H1 (cell line): ENCODE measurements around the gene SGCE. TPM values are rescaled to one million over a fixed set of nuclear protein-coding genes. Genes with fewer than 3 reads are reported as not detected.

Experiments used
- CTCF ChIA-PET: fragments of 300-600 bp; sonication (Branson Sonifier 250); formaldehyde crosslinking; loops from one replicate; lab custom pipeline; 2021; ENCODE audit not compliant: partially characterized antibody; lab: Charles Lee
- POLR2A ChIA-PET: fragments of 300-600 bp; sonication (Branson Sonifier 250); formaldehyde crosslinking; loops from one replicate; lab custom pipeline; 2021; ENCODE audit warnings: inconsistent platforms; ENCODE audit not compliant: partially characterized antibody; lab: Charles Lee
- DNase-seq, 2 experiments: peaks; one replicate each; pipeline versions ENCODE4 v3.0.0 to v3.0.0-alpha.2; 2010 to 2022; ENCODE audit warnings: low spot score in 2 of 2, low read depth in 1 of 2, mixed read lengths in 1 of 2
- FAIRE-seq: peaks from 2 replicates; lab custom pipeline; 2011; peaks lifted over from hg19 to GRCh38; lab: Jason Lieb, UNC
- H2AFZ ChIP-seq: 2 replicates; pipeline ENCODE4 v1.8.1; 2012; ENCODE audit warnings: low read length, inconsistent platforms
- H2AK5ac ChIP-seq: 2 replicates; pipeline ENCODE4 v1.6.1; 2013; ENCODE audit warnings: low read depth, low read length
- H2BK120ac ChIP-seq: replicated peaks from 2 replicates; pipeline ENCODE3; 2013; ENCODE audit warnings: low read depth, low read length, inconsistent platforms
- H2BK12ac ChIP-seq: 2 replicates; pipeline ENCODE4 v1.6.1; 2013; ENCODE audit warnings: low read depth, low read length
- H2BK15ac ChIP-seq: 2 replicates; pipeline ENCODE4 v1.6.1; 2013; ENCODE audit warnings: low read length
- H2BK20ac ChIP-seq: 2 replicates; pipeline ENCODE4 v1.6.1; 2013; ENCODE audit warnings: low read length
- H2BK5ac ChIP-seq: 2 replicates; pipeline ENCODE4 v1.6.1; 2013; ENCODE audit warnings: low read depth, low read length
- H3K14ac ChIP-seq: 2 replicates; pipeline ENCODE4 v1.6.1; 2013; ENCODE audit warnings: inconsistent platforms; ENCODE audit not compliant: insufficient read length
- H3K18ac ChIP-seq: 2 replicates; pipeline ENCODE4 v1.6.1; 2013; ENCODE audit warnings: low read length; ENCODE audit errors: extremely low read depth
- H3K23ac ChIP-seq: 2 replicates; pipeline ENCODE4 v1.6.1; 2013; ENCODE audit warnings: inconsistent platforms; ENCODE audit not compliant: insufficient read length
- H3K23me2 ChIP-seq: 2 replicates; pipeline ENCODE4 v1.6.1; 2013; ENCODE audit warnings: low read depth, low read length
- H3K27ac ChIP-seq: 2 replicates; pipeline ENCODE4 v1.6.1; 2011; ENCODE audit warnings: low read depth, low read length, inconsistent platforms
- H3K27me3 ChIP-seq, 4 experiments: replicated peaks in 1 of 4; 1 replicate in 1 of 4; 2 replicates in 3 of 4; pipeline versions ENCODE4 v1.6.1 to v1.8.1; 2011 to 2013; ENCODE audit warnings: low read length in 3 of 4, mild to moderate bottlenecking in 3 of 4, inconsistent platforms in 2 of 4, mixed read lengths in 2 of 4, moderate library complexity in 1 of 4; ENCODE audit not compliant: control insufficient read depth in 3 of 4, insufficient read depth in 3 of 4; ENCODE audit errors: extremely low read depth in 1 of 4
- H3K36me3 ChIP-seq, 4 experiments: 2 replicates each; pipeline versions ENCODE4 v1.6.1 to v1.8.1; 2011 to 2013; ENCODE audit warnings: mild to moderate bottlenecking in 4 of 4, low read length in 3 of 4, moderate library complexity in 2 of 4, control low read depth in 1 of 4, inconsistent platforms in 1 of 4; ENCODE audit not compliant: insufficient read depth in 4 of 4, control insufficient read depth in 2 of 4
- H3K4ac ChIP-seq: replicated peaks from 2 replicates; pipeline ENCODE3; 2013; ENCODE audit warnings: low read length, low read depth, mixed read lengths, inconsistent platforms; ENCODE audit not compliant: insufficient read length
- H3K4me1 ChIP-seq, 4 experiments: replicated peaks in 1 of 4; 1 replicate in 1 of 4; 2 replicates in 3 of 4; pipeline versions ENCODE4 v1.6.1 to v1.8.1; 2011 to 2013; ENCODE audit warnings: low read length in 3 of 4, inconsistent platforms in 2 of 4, mixed read lengths in 1 of 4; ENCODE audit not compliant: insufficient read depth in 4 of 4, control insufficient read depth in 3 of 4
- H3K4me2 ChIP-seq, 2 experiments: 2 replicates each; pipeline versions ENCODE4 v1.6.1 to v1.8.1; 2011 to 2013; ENCODE audit warnings: low read depth in 2 of 2, low read length in 2 of 2, control low read depth in 1 of 2, inconsistent platforms in 1 of 2, mild to moderate bottlenecking in 1 of 2; ENCODE audit not compliant: insufficient read depth in 1 of 2
- H3K4me3 ChIP-seq, 4 experiments: fragments of 200-600, 300-600 bp in 1 of 4; sonication (generic), shearing (Covaris generic), sonication (Bioruptor Twin) in 1 of 4; 2 replicates each; pipeline versions ENCODE4 v1.5.1 to v1.8.1; 2011 to 2016; ENCODE audit warnings: low read length in 4 of 4, low read depth in 3 of 4, control low read depth in 2 of 4, inconsistent platforms in 2 of 4, mild to moderate bottlenecking in 2 of 4, mixed read lengths in 1 of 4, moderate library complexity in 1 of 4; ENCODE audit not compliant: insufficient read depth in 2 of 4; ENCODE audit errors: extremely low read depth in 1 of 4
- H3K56ac ChIP-seq: replicated peaks from 2 replicates; pipeline ENCODE3; 2013; ENCODE audit warnings: low read depth, mild to moderate bottlenecking, mixed read lengths, low read length, inconsistent platforms; ENCODE audit not compliant: insufficient read length
- H3K79me1 ChIP-seq: 2 replicates; pipeline ENCODE4 v1.6.1; 2013; ENCODE audit warnings: low read depth, low read length, control low read depth
- H3K79me2 ChIP-seq, 2 experiments: 2 replicates each; pipeline versions ENCODE4 v1.6.1 to v1.8.1; 2012 to 2013; ENCODE audit warnings: low read length in 2 of 2, mild to moderate bottlenecking in 2 of 2, inconsistent platforms in 1 of 2; ENCODE audit not compliant: insufficient read depth in 2 of 2, control insufficient read depth in 1 of 2
- H3K9ac ChIP-seq, 4 experiments: replicated peaks in 1 of 4; 1 replicate in 1 of 4; 2 replicates in 3 of 4; pipeline versions ENCODE4 v1.6.1 to v1.8.1; 2011 to 2013; ENCODE audit warnings: low read depth in 3 of 4, low read length in 3 of 4, control low read depth in 2 of 4, mild to moderate bottlenecking in 2 of 4, moderate library complexity in 2 of 4, inconsistent platforms in 1 of 4; ENCODE audit errors: extremely low read depth in 1 of 4
- H3K9me3 ChIP-seq, 2 experiments: 2 replicates each; pipeline versions ENCODE4 v1.6.1 to v1.8.1; 2012 to 2013; ENCODE audit warnings: mild to moderate bottlenecking in 2 of 2, moderate library complexity in 2 of 2, control low read depth in 1 of 2, inconsistent platforms in 1 of 2, low read depth in 1 of 2, low read length in 1 of 2, mixed read lengths in 1 of 2; ENCODE audit not compliant: insufficient read depth in 2 of 2
- H4K20me1 ChIP-seq, 2 experiments: replicated peaks in 1 of 2; 2 replicates each; pipeline versions ENCODE3 to v1.8.1; 2011 to 2013; ENCODE audit warnings: inconsistent platforms in 2 of 2, low read length in 2 of 2, mild to moderate bottlenecking in 1 of 2; ENCODE audit not compliant: insufficient read depth in 2 of 2, control insufficient read depth in 1 of 2
- H4K5ac ChIP-seq: 2 replicates; pipeline ENCODE4 v1.6.1; 2013; ENCODE audit warnings: low read length, low read depth, mixed read lengths, inconsistent platforms; ENCODE audit not compliant: insufficient read length
- H4K8ac ChIP-seq: 2 replicates; pipeline ENCODE4 v1.8.0; 2013; ENCODE audit warnings: mild to moderate bottlenecking, moderate library complexity, low read length, inconsistent platforms; ENCODE audit not compliant: insufficient read depth; ENCODE audit errors: extremely low read depth
- H4K91ac ChIP-seq: replicated peaks from 2 replicates; pipeline ENCODE3; 2013; ENCODE audit warnings: low read length, mixed read lengths, inconsistent platforms; ENCODE audit not compliant: insufficient read length
- ASH2L ChIP-seq: fragments of 200-600, 300-600 bp; sonication (generic); IDR thresholded peaks from one replicate; pipeline ENCODE4 v1.7.1; 2017; ENCODE audit warnings: low read length
- CHD2 ChIP-seq: IDR thresholded peaks from 2 replicates; pipeline ENCODE4 v1.6.1; 2012; ENCODE audit warnings: low read length, improper control_type of control experiment
- CTCF ChIP-seq, 3 experiments: IDR thresholded peaks; 1 replicate in 2 of 3; 2 replicates in 1 of 3; pipeline versions ENCODE4 v1.5.1 to v1.6.1; 2011; ENCODE audit warnings: low read length in 3 of 3, mild to moderate bottlenecking in 3 of 3, inconsistent platforms in 2 of 3, low read depth in 1 of 3, moderate library complexity in 1 of 3; ENCODE audit not compliant: insufficient read depth in 1 of 3; ENCODE audit errors: control extremely low read depth in 1 of 3
- EP300 ChIP-seq, 2 experiments: IDR thresholded peaks; 1 replicate in 1 of 2; 2 replicates in 1 of 2; pipeline ENCODE4 v1.6.1; 2011 to 2012; ENCODE audit warnings: low read depth in 2 of 2, low read length in 2 of 2, mild to moderate bottlenecking in 2 of 2, borderline replicate concordance in 1 of 2, inconsistent platforms in 1 of 2, moderate library complexity in 1 of 2
- EZH2 ChIP-seq: fragments of 200-600 bp; sonication (generic); IDR thresholded peaks from 2 replicates; pipeline ENCODE4 v1.7.1; 2012; ENCODE audit warnings: low read depth, mild to moderate bottlenecking, moderate library complexity, low read length, inconsistent platforms; ENCODE audit not compliant: severe bottlenecking
- FOSL1 ChIP-seq: IDR thresholded peaks from 2 replicates; pipeline ENCODE4 v1.6.1; 2011; ENCODE audit warnings: mild to moderate bottlenecking, low read depth, low read length, moderate library complexity; ENCODE audit not compliant: insufficient read depth
- KDM1A ChIP-seq: fragments of 200-600, 300-600 bp; sonication (generic); IDR thresholded peaks from 2 replicates; pipeline ENCODE4 v1.7.1; 2016; ENCODE audit warnings: mild to moderate bottlenecking, low read length, borderline replicate concordance
- KDM5A ChIP-seq: fragments of 200-600 bp; IDR thresholded peaks from 2 replicates; pipeline ENCODE4 v1.7.1; 2012; ENCODE audit warnings: mild to moderate bottlenecking, low read length, inconsistent platforms, mixed read lengths
- NANOG ChIP-seq: IDR thresholded peaks from 2 replicates; pipeline ENCODE4 v1.6.1; 2011; ENCODE audit warnings: low read length, low read depth, mild to moderate bottlenecking, inconsistent platforms; ENCODE audit not compliant: insufficient read depth, poor library complexity, severe bottlenecking
- POLR2AphosphoS5 ChIP-seq: IDR thresholded peaks from 2 replicates; pipeline ENCODE4 v1.6.1; 2011; ENCODE audit warnings: low read depth, low read length
- SUZ12 ChIP-seq: fragments of 200-600 bp; sonication (generic); IDR thresholded peaks from 2 replicates; pipeline ENCODE4 v1.6.1; 2012; ENCODE audit warnings: mild to moderate bottlenecking, inconsistent platforms, low read length, moderate library complexity, mixed read lengths
- TBP ChIP-seq: IDR thresholded peaks from 2 replicates; pipeline ENCODE4 v1.6.1; 2011; ENCODE audit warnings: low read depth, low read length, improper control_type of control experiment
- WGBS, 2 experiments: shearing (Covaris generic) in 1 of 2; methylation state at CpG; one replicate each; pipeline versions ENCODE4 v1.1.6 to v1.1.7; 2013 to 2015; ENCODE audit warnings: low lambda C conversion rate in 2 of 2, mixed read lengths in 2 of 2, inconsistent platforms in 1 of 2, low coverage in 1 of 2, missing lambda C conversion rate in 1 of 2; ENCODE audit not compliant: insufficient replicate concordance in 2 of 2, insufficient coverage in 1 of 2, insufficient read length in 1 of 2; ENCODE audit errors: extremely low coverage in 1 of 2, missing lambda C conversion rate in 1 of 2; 5-methylcytosine and 5-hydroxymethylcytosine counted together
- polyA plus RNA-seq, 7 experiments: library from polyadenylated mRNA; depleted of rRNA in 3 of 7; stranded (reverse) in 5 of 7; unstranded in 2 of 7; fragments of >200 nt in 5 of 7; fragments of 200-250 nt in 2 of 7; gene quantifications; 1 replicate in 5 of 7; 2 replicates in 1 of 7; 4 replicates in 1 of 7; pipeline versions ENCODE4 v1.2.1 to v1.2.3, GENCODE V29; 2011 to 2013; ENCODE audit warnings: missing spikeins in 2 of 7, mixed read lengths in 2 of 7
- total RNA-seq: library from RNA; stranded (reverse); fragmentation: NEBNext Ultra II Directional; extraction: Animal tissue kit (Norgen Biotek cat#: 25700); gene quantifications from 2 replicates; pipeline ENCODE4 v1.2.1, GENCODE V29; 2021

SGCE gene
- total and polyA plus RNA-seq, 2 of the 8 experiments (the other 6 are each of a cell fraction or from before 2014, with no cell fraction given): 12.8 to 25.0 TPM

- CTCF ChIA-PET: no interaction called here
- H2BK12ac ChIP-seq: no peak overlapping the region
- WGBS, 2 experiments: 77% methylated on average over 4 of the region's 4 CpGs; no CpG with 5 or more reads in 1 of the 2 experiments
- no peaks in the 10 kb centered on the region for H3K79me2 ChIP-seq
- H3K9me3 ChIP-seq: no peaks in the 10 kb centered on the region
- no peak overlapping the region for H3K4ac ChIP-seq
- no peaks in the 10 kb centered on the region for H3K23me2 ChIP-seq
- no peaks in the 10 kb centered on the region for H3K27me3 ChIP-seq
- H2BK15ac ChIP-seq: no peak overlapping the region
- H3K4me3 ChIP-seq: no peak overlapping the region
- no peak overlapping the region for H3K14ac ChIP-seq
- H3K56ac ChIP-seq: no peak overlapping the region
- DNase-seq (no peak), FAIRE-seq (no peak)
- H4K91ac ChIP-seq: no peak overlapping the region
- POLR2A ChIA-PET: no interaction called here
- no peak overlapping the region for H4K5ac ChIP-seq
- H4K20me1 ChIP-seq: peaks cover 0 to 2% of the 10 kb centered on the region in 2 experiments
- H3K23ac ChIP-seq: no peak overlapping the region
- H3K18ac ChIP-seq: no peak overlapping the region
- no peaks in the 10 kb centered on the region for H3K36me3 ChIP-seq
- no peak overlapping the region for H2AK5ac ChIP-seq
- H2BK5ac ChIP-seq: no peak overlapping the region
- no peak overlapping the region for H2AFZ ChIP-seq
- no peak overlapping the region for H3K4me2 ChIP-seq
- no peak overlapping the region for H3K9ac ChIP-seq
- H4K8ac ChIP-seq: no peak overlapping the region
- no peak overlapping the region for H2BK20ac ChIP-seq
- H3K4me1 ChIP-seq: peaks cover 0 to 5% (median 1%) of the 10 kb centered on the region in 4 experiments; a peak in 2 of 7 replicates
- no peak overlapping the region for H2BK120ac ChIP-seq
- no peaks in the 10 kb centered on the region for H3K79me1 ChIP-seq
- H3K27ac ChIP-seq: no peak overlapping the region
- TF ChIP-seq KDM5A: no peak
- TF ChIP-seq POLR2AphosphoS5: no peak
- TF ChIP-seq CTCF (IDR thresholded peaks at IDR 0.05; ENCODE audit: control extremely low read depth in 1 of 3, insufficient read depth in 1 of 3, low read depth in 1 of 3, low read length in 3 of 3): no peak
- no peak for TF ChIP-seq KDM1A
- TF ChIP-seq CHD2: no peak
- no peak for TF ChIP-seq FOSL1
- TF ChIP-seq EP300 (IDR thresholded peaks at IDR 0.05; ENCODE audit: borderline replicate concordance in 1 of 2, low read depth in 2 of 2, low read length in 2 of 2): no peak
- TF ChIP-seq EZH2: no peak
- TF ChIP-seq ASH2L: no peak
- TF ChIP-seq NANOG: no peak
- TF ChIP-seq TBP: no peak
- no peak for TF ChIP-seq SUZ12
Measured at GRCh38 chr7:94630855-94631254, 25.1 kb downstream of the SGCE start.
